ENCODE measurements around the gene CCDC183.

DNA sequence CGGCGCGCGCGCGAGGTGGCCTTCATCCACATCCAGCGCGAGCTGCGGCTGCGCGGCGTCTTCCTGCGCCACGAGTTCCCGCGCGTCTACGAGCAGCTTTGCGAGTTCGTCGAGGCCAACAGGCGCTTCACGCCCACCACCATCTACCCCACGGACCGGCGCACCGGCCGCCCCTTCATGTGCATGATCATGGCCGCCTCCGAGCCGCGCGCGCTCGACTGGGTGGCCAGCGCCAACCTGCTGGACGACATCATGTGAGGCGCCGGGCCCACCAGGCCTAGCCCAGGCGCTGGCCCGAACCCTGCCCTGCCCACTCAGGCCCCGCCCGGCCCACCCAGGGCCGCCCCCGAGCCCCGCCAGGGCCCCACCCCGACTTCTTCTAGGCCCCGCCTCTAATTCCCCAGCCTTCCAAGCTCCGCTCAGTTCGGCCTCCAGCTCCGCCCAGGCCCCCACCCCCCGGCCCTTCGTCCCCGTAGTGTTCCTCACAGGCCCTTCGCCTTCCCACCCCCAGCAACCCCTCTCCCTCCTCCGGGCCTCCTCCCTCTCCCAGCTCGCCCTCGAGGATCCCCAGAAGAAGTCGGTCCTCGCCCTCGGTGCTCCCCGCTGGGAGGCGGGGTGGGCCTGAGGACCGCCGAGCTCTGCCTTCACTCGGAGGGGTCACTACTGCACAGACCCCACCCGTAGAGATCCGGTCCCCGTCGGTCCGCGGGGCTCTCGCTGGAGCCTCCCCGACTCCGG is 51.1 kb downstream of the CCDC183 start:
- TF ChIP-seq POLR2A (IDR thresholded peaks at IDR 0.05) (no peak), POLR2AphosphoS5 (IDR thresholded peaks at IDR 0.05) (peak in 2 of 4 donors; percentile 5)
- TF ChIP-seq, protein P1, sequence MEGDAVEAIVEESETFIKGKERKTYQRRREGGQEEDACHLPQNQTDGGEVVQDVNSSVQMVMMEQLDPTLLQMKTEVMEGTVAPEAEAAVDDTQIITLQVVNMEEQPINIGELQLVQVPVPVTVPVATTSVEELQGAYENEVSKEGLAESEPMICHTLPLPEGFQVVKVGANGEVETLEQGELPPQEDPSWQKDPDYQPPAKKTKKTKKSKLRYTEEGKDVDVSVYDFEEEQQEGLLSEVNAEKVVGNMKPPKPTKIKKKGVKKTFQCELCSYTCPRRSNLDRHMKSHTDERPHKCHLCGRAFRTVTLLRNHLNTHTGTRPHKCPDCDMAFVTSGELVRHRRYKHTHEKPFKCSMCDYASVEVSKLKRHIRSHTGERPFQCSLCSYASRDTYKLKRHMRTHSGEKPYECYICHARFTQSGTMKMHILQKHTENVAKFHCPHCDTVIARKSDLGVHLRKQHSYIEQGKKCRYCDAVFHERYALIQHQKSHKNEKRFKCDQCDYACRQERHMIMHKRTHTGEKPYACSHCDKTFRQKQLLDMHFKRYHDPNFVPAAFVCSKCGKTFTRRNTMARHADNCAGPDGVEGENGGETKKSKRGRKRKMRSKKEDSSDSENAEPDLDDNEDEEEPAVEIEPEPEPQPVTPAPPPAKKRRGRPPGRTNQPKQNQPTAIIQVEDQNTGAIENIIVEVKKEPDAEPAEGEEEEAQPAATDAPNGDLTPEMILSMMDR (IDR thresholded peaks at IDR 0.05), result no peak

All from sigmoid colon (tissue), 4 donors.